ENCODE data around the gene TBC1D26.
"Not testable (repeated sequence)": the region's sequence is repeated elsewhere in the genome, so short reads cannot be mapped to it uniquely, and the experiment has no call there.

DNA sequence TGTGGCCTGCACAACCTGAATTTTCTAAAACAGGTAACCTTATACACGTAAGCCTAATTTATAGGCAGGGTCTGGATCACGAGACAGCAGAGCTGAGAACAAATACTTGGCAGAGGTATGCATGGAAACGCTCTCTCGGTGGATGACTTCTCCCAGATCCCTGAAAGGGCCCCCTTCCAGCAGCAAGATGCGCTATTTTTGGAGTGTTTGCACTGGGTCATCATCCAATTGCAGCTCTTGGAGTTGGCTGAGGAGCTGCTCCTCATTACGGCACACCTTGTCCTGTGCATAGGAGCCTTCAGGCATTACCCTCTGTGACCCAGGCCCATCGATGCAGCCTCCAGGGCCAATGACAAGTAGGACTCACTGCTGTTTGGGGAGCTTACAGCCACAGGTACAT lies 38.6 kb downstream of the TBC1D26 start:
- TF ChIP-seq, protein P1, sequence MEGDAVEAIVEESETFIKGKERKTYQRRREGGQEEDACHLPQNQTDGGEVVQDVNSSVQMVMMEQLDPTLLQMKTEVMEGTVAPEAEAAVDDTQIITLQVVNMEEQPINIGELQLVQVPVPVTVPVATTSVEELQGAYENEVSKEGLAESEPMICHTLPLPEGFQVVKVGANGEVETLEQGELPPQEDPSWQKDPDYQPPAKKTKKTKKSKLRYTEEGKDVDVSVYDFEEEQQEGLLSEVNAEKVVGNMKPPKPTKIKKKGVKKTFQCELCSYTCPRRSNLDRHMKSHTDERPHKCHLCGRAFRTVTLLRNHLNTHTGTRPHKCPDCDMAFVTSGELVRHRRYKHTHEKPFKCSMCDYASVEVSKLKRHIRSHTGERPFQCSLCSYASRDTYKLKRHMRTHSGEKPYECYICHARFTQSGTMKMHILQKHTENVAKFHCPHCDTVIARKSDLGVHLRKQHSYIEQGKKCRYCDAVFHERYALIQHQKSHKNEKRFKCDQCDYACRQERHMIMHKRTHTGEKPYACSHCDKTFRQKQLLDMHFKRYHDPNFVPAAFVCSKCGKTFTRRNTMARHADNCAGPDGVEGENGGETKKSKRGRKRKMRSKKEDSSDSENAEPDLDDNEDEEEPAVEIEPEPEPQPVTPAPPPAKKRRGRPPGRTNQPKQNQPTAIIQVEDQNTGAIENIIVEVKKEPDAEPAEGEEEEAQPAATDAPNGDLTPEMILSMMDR (tag by site-specific recombination; IDR thresholded peaks at IDR 0.05) = not testable (repeated sequence)
- not testable (repeated sequence) for TF ChIP-seq ZNF76 (tag by site-specific recombination; IDR thresholded peaks at IDR 0.05; ENCODE audit: borderline replicate concordance, low read depth); ZNF202 (tag by site-specific recombination; IDR thresholded peaks at IDR 0.05; ENCODE audit: borderline replicate concordance); ZNF19 (tag by site-specific recombination; IDR thresholded peaks at IDR 0.05; ENCODE audit: low read depth); ZNF549 (tag by site-specific recombination; IDR thresholded peaks at IDR 0.05); GLI4 (tag by site-specific recombination; IDR thresholded peaks at IDR 0.05); TCF7L2 (IDR thresholded peaks at IDR 0.05; ENCODE audit: borderline replicate concordance, low read depth, low read length); YY1 (tag by site-specific recombination; IDR thresholded peaks at IDR 0.05)
- TF ChIP-seq, protein P2, sequence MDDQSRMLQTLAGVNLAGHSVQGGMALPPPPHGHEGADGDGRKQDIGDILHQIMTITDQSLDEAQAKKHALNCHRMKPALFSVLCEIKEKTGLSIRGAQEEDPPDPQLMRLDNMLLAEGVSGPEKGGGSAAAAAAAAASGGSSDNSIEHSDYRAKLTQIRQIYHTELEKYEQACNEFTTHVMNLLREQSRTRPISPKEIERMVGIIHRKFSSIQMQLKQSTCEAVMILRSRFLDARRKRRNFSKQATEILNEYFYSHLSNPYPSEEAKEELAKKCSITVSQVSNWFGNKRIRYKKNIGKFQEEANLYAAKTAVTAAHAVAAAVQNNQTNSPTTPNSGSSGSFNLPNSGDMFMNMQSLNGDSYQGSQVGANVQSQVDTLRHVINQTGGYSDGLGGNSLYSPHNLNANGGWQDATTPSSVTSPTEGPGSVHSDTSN (CRISPR knock-in tag; IDR thresholded peaks at IDR 0.05) = not testable (repeated sequence)
